ENCODE data around the gene YIPF7. TPM values are rescaled to one million over a fixed set of nuclear protein-coding genes. Genes with fewer than 3 reads are reported as not detected.

The YIPF7 gene
- total and polyA plus RNA-seq, 4 donors: not detected

DNA sequence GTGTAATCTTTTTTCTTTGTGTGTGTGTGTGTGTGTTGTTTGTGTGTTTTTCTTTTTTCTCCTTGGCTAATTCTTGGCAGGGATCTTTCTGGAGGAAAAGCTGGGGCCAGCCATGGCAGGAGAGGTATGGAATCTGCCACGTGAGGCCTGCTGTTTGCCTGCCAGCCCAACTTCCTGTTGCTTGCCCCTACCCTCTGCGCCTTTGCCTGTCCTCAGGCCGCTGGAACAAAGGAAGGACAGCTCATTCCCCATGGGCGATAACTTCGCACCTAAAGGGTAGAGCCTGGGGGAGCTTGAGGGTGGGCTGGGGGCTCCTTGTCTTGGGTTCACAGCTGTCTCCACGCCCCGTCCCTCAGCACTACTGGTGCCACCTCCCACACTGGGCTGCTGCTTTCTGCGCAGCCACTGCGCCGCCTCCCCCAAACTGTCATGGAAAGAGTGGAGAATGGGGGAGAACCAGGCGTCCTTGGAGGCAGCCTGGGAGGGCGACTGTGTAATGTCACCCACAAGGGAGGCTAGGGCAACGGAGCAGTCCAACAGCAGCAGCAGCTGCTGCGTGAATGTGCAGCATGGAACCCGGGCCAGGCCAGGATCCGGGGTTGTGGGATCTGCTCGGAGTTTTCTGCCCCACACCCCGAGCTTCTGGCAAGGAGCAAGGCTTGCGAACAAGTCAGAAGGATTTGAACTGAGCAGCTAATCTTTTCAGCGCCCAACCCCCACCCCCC, 12.3 kb upstream of the YIPF7 start:
- Histone ChIP-seq H3K9ac (ENCODE audit: low read depth in 1 of 2, low read length in 2 of 2) (no peak overlapping the region), H3K27ac (ENCODE audit: low read depth in 1 of 2, low read length in 2 of 2) (no peak overlapping the region), H3K27me3 (ENCODE audit: control insufficient read depth in 4 of 4, insufficient read depth in 4 of 4, low read length in 3 of 4) (no peaks in the 10 kb centered on the region), H3K4me1 (ENCODE audit: control insufficient read depth in 4 of 4, insufficient read depth in 4 of 4, low read length in 3 of 4) (no peaks in the 10 kb centered on the region), H3K9me3 (ENCODE audit: control insufficient read depth in 4 of 4, low read length in 3 of 4) (no peaks in the 10 kb centered on the region), H3K4me3 (ENCODE audit: low read depth in 1 of 3, low read length in 3 of 3) (no peak overlapping the region), H3K36me3 (ENCODE audit: control insufficient read depth in 4 of 4, insufficient read depth in 3 of 4, low read depth in 1 of 4, low read length in 3 of 4) (no peaks in the 10 kb centered on the region)
- WGBS: 81% methylated on average over 20 of the region's 20 CpGs
- TF ChIP-seq, protein P1, sequence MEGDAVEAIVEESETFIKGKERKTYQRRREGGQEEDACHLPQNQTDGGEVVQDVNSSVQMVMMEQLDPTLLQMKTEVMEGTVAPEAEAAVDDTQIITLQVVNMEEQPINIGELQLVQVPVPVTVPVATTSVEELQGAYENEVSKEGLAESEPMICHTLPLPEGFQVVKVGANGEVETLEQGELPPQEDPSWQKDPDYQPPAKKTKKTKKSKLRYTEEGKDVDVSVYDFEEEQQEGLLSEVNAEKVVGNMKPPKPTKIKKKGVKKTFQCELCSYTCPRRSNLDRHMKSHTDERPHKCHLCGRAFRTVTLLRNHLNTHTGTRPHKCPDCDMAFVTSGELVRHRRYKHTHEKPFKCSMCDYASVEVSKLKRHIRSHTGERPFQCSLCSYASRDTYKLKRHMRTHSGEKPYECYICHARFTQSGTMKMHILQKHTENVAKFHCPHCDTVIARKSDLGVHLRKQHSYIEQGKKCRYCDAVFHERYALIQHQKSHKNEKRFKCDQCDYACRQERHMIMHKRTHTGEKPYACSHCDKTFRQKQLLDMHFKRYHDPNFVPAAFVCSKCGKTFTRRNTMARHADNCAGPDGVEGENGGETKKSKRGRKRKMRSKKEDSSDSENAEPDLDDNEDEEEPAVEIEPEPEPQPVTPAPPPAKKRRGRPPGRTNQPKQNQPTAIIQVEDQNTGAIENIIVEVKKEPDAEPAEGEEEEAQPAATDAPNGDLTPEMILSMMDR (IDR thresholded peaks at IDR 0.05; ENCODE audit: low read depth, low read length, missing input control): no peak
- TF ChIP-seq, protein P2, sequence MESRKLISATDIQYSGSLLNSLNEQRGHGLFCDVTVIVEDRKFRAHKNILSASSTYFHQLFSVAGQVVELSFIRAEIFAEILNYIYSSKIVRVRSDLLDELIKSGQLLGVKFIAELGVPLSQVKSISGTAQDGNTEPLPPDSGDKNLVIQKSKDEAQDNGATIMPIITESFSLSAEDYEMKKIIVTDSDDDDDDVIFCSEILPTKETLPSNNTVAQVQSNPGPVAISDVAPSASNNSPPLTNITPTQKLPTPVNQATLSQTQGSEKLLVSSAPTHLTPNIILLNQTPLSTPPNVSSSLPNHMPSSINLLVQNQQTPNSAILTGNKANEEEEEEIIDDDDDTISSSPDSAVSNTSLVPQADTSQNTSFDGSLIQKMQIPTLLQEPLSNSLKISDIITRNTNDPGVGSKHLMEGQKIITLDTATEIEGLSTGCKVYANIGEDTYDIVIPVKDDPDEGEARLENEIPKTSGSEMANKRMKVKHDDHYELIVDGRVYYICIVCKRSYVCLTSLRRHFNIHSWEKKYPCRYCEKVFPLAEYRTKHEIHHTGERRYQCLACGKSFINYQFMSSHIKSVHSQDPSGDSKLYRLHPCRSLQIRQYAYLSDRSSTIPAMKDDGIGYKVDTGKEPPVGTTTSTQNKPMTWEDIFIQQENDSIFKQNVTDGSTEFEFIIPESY (IDR thresholded peaks at IDR 0.05): no peak
- TF ChIP-seq, protein P3, sequence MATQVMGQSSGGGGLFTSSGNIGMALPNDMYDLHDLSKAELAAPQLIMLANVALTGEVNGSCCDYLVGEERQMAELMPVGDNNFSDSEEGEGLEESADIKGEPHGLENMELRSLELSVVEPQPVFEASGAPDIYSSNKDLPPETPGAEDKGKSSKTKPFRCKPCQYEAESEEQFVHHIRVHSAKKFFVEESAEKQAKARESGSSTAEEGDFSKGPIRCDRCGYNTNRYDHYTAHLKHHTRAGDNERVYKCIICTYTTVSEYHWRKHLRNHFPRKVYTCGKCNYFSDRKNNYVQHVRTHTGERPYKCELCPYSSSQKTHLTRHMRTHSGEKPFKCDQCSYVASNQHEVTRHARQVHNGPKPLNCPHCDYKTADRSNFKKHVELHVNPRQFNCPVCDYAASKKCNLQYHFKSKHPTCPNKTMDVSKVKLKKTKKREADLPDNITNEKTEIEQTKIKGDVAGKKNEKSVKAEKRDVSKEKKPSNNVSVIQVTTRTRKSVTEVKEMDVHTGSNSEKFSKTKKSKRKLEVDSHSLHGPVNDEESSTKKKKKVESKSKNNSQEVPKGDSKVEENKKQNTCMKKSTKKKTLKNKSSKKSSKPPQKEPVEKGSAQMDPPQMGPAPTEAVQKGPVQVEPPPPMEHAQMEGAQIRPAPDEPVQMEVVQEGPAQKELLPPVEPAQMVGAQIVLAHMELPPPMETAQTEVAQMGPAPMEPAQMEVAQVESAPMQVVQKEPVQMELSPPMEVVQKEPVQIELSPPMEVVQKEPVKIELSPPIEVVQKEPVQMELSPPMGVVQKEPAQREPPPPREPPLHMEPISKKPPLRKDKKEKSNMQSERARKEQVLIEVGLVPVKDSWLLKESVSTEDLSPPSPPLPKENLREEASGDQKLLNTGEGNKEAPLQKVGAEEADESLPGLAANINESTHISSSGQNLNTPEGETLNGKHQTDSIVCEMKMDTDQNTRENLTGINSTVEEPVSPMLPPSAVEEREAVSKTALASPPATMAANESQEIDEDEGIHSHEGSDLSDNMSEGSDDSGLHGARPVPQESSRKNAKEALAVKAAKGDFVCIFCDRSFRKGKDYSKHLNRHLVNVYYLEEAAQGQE (IDR thresholded peaks at IDR 0.05): no peak
- TF ChIP-seq RAD21 (IDR thresholded peaks at IDR 0.05) (no peak), SP1 (IDR thresholded peaks at IDR 0.05) (no peak), JUND (IDR thresholded peaks at IDR 0.05) (no peak)
- no peak for DNase-seq (ENCODE audit: low spot score)

DNA sequence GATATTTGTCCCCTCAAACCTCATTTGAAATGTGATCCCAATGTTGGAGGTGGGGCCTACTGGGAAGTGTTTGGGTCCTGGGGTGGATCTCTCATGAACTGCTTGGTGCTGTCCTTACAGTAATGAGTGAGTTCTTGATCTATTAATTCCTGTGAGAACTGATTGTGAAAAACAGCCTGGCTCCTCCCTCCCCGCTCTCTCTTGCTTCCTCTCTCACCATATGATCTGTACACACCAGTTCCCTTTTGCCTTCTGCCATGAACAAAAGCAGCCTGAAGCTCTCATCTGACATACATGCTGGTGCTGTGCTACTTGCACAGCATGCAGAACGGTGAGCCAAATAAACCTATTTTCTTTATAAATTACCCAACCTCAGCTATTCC, 11.2 kb upstream of the YIPF7 start:
- no peak for DNase-seq (ENCODE audit: low spot score)
- no peak overlapping the region for H3K27ac ChIP-seq (ENCODE audit: low read depth in 1 of 2, low read length in 2 of 2)
- no peaks in the 10 kb centered on the region for H3K36me3 ChIP-seq (ENCODE audit: control insufficient read depth in 4 of 4, insufficient read depth in 3 of 4, low read depth in 1 of 4, low read length in 3 of 4)
- H3K9me3 ChIP-seq (ENCODE audit: control insufficient read depth in 4 of 4, low read length in 3 of 4): no peaks in the 10 kb centered on the region
- H3K4me3 ChIP-seq (ENCODE audit: low read depth in 1 of 3, low read length in 3 of 3): no peak overlapping the region
- H3K27me3 ChIP-seq (ENCODE audit: control insufficient read depth in 4 of 4, insufficient read depth in 4 of 4, low read length in 3 of 4): no peaks in the 10 kb centered on the region
- no peaks in the 10 kb centered on the region for H3K4me1 ChIP-seq (ENCODE audit: control insufficient read depth in 4 of 4, insufficient read depth in 4 of 4, low read length in 3 of 4)
- H3K9ac ChIP-seq (ENCODE audit: low read depth in 1 of 2, low read length in 2 of 2): no peak overlapping the region
- 78% methylated on average over 2 of the region's 2 CpGs for WGBS
- no peak for TF ChIP-seq SP1 (IDR thresholded peaks at IDR 0.05)
- no peak for TF ChIP-seq RAD21 (IDR thresholded peaks at IDR 0.05)
- TF ChIP-seq RXRA (IDR thresholded peaks at IDR 0.05): no peak
- no peak for TF ChIP-seq JUND (IDR thresholded peaks at IDR 0.05)
